Stimulated activated CD4-positive, alpha-beta T cell treated with anti-CD3 and anti-CD28 coated beads, Interleukin-1b, Interleukin-23, amount 100 ng/mL, for 1 hour (primary cell): ENCODE measurements around the gene TGM6.
"Not testable (repeated sequence)": the region's sequence is repeated elsewhere in the genome, so short reads cannot be mapped to it uniquely, and the experiment has no call there.

Source experiments
- DNase-seq, 2 donors: peaks; one replicate each; pipeline ENCODE4 v3.0.0-alpha.2; 2020; ENCODE audit warnings: low read depth in 2 of 2

Gene TGM6

GRCh38 chr20:2398449-2398848 lies 17.7 kb downstream of the TGM6 start:
- DNase-seq = no peak

GRCh38 chr20:2399390-2399789 lies 18.7 kb downstream of the TGM6 start:
- DNase-seq = no peak

DNA sequence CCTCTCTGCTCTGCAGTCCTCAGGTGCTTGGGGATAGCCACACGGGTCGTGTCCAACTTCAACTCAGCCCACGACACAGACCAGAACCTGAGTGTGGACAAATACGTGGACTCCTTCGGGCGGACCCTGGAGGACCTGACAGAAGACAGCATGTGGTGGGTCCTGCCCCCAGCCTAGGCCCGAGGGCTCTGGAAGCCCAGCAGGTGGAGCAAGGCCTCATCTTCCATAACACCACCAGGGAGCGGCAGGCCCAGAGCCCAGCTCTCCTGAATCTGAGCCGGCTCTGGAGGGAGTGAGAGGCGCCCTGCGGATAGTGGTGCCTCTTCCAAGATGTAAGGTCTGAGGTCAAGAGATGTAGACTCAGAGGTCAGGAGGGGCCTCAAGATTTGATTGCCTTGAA lies 19.6 kb downstream of the TGM6 start:
- DNase-seq = no peak

- no peak for DNase-seq
These were observed 20.8 kb downstream of the TGM6 start for GRCh38 chr20:2401527-2401926.

GRCh38 chr20:2402271-2402980 lies 21.7 kb downstream of the TGM6 start:
- no peak for DNase-seq

DNA sequence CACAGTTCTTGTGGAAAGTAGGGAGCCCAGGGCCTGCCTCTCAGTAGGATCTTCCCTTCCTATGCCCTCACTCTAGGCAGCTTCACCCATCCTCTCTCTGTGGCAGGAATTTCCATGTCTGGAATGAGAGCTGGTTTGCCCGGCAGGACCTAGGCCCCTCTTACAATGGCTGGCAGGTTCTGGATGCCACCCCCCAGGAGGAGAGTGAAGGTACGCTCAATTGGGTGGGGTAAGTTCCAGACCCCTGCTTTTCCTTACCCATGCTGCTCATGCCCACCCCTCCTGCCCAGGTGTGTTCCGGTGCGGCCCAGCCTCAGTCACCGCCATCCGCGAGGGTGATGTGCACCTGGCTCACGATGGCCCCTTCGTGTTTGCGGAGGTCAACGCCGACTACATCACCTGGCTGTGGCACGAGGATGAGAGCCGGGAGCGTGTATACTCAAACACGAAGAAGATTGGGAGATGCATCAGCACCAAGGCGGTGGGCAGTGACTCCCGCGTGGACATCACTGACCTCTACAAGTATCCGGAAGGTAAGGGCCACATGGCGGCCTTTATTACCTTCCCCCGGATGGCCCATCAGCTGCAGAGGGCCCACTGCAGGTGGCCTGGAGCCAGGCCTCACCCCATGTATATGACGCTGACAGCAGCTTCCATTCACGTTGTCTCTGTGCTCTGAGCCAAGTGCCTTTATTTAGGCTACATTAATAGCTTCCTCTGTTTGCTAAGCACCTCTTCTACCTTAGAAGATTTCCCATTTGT lies 22.8 kb downstream of the TGM6 start:
- no peak for DNase-seq

- DNase-seq = no peak
These were observed 25.0 kb downstream of the TGM6 start for GRCh38 chr20:2405693-2406065.

DNA sequence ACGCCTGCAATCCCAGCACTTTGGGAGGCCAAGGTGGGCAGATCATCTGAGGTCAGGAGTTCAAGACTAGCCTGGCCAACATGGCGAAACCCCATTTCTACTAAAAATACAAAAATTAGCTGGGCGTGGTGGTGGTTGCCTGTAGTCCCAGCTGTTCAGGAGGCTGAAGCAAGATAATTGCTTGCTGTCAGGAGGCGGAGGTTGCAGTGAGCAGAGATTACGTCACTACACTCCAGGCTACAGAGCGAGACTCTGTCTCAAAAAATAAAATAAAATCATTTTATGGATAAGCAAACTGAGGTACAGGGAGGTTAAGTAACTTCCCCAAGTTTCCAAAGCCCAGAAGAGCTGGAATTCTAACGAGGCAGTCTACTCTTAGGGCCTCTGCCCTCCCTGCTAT lies 26.7 kb downstream of the TGM6 start:
- DNase-seq = not testable (repeated sequence)

DNA sequence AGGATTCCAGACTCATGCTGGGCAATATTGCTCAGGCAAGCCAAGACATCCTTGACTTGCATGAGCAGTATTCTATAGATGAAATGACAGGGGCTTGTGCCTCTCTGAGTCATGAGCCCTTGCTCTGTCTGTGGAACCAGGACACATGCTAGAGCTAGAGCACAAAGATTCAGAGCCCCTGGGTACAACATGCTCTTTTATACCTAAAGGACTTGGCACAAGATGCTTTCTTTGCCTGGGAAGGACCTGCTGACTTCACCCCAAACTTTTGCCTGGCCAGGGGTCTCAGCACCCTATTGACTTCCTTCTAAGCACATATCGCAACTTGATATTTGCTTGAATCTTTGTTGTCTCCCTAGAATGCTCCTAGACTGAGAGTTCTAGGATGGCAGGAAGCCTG lies 27.4 kb downstream of the TGM6 start:
- no peak for DNase-seq

DNA sequence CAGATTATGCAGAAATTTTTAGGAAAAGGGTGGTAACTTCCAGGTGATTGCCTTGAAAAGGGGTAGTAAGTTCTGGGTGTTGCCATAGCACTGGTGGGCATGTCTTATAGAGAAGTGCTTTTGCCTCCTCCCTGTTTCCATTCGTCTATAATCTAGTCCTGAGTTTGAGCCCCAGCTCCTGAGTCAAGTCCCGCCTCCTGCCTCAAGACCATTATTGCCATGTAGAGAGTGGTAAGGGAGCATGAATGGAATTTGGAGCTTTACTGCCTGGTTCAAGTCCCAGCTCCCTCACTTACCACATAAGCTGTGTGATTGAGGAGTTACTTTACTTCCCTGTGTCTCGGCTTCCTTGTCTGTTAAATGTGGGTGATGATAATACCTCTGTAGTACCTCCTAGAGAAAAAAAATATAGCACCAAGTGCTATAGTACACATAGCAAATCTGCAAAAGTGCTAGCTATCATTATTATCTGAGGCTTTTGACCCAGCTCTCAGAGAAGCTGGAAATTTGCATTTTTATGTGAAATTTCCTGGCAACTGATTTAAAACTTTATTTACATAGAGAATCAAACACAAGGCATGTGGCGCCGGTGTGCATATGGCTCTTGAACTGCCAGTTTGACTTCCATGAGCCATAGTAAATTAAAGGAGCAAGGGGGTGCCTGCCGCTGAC lies 36.0 kb downstream of the TGM6 start:
- DNase-seq = no peak

DNA sequence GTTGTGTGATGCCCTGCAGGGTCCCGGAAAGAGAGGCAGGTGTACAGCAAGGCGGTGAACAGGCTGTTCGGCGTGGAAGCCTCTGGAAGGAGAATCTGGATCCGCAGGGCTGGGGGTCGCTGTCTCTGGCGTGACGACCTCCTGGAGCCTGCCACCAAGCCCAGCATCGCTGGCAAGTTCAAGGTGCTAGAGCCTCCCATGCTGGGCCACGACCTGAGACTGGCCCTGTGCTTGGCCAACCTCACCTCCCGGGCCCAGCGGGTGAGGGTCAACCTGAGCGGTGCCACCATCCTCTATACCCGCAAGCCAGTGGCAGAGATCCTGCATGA lies 36.5 kb downstream of the TGM6 start:
- DNase-seq = no peak

- no peak for DNase-seq
These were observed 37.7 kb downstream of the TGM6 start for GRCh38 chr20:2418388-2418787.

- no peak for DNase-seq
These were observed 39.8 kb downstream of the TGM6 start for GRCh38 chr20:2420510-2420909.

DNA sequence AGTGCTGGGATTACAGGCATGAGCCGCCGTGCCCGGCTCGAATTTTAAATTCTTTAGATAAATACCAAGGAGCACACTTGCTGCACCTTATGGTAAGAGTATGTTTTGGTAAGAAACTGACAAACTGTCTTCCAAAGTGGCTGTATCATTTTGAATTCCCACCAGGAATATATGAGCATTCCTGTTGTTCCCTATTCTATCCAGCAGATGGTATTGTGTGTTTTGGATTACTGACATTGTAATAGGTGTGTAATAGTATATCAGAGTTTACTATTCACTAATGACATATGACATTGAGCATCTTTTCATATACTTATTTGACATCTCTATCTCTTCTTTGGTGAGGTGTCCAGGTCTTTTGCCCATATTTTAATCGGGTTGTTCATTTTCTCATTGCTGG lies 40.5 kb downstream of the TGM6 start:
- no peak for DNase-seq

GRCh38 chr20:2429051-2429450 lies 48.4 kb downstream of the TGM6 start:
- no peak for DNase-seq

DNA sequence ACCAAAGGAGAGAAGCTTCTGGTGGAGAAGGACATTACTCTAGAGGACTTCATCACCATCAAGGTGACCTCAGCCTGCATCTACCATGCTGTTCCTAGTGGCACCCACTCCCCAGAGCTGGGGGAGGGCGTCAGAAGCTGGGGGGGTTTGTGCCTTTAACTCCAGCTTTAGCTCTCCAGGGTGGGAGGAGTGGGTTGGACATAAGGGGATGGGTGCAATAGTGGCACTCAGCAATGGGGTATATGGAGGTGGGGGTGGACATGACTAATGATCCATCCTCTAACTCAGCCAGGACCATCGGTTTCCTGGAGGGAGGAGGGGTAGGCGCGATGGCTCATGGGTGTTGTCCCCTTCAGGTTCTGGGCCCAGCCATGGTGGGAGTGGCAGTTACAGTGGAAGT lies 49.8 kb downstream of the TGM6 start:
- no peak for DNase-seq

- DNase-seq = no peak
These were observed 50.5 kb downstream of the TGM6 start for GRCh38 chr20:2431185-2431584.

GRCh38 chr20:2446845-2447244 lies 66.1 kb downstream of the TGM6 start:
- DNase-seq = no peak

GRCh38 chr20:2449386-2449785 lies 68.7 kb downstream of the TGM6 start:
- DNase-seq = no peak

DNA sequence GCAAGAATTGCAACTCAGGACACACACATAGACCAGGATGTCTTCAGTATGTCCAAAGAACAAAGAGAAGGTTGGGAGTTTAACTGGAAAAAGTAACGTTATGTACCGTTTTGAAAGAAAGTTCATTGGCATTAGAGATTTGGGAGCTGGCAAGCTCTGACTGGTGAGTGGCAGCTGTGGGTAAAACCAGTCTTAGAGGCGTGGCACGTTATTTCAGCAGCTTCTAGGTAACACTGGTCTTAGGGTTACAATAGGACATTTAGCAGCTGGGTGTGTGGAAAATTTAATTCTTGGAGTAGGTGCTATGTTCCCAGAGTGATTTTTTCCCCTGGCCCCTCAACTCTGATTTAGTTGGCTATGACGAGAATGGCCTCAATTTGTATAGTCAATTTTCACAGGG lies 70.7 kb downstream of the TGM6 start:
- no peak for DNase-seq

DNA sequence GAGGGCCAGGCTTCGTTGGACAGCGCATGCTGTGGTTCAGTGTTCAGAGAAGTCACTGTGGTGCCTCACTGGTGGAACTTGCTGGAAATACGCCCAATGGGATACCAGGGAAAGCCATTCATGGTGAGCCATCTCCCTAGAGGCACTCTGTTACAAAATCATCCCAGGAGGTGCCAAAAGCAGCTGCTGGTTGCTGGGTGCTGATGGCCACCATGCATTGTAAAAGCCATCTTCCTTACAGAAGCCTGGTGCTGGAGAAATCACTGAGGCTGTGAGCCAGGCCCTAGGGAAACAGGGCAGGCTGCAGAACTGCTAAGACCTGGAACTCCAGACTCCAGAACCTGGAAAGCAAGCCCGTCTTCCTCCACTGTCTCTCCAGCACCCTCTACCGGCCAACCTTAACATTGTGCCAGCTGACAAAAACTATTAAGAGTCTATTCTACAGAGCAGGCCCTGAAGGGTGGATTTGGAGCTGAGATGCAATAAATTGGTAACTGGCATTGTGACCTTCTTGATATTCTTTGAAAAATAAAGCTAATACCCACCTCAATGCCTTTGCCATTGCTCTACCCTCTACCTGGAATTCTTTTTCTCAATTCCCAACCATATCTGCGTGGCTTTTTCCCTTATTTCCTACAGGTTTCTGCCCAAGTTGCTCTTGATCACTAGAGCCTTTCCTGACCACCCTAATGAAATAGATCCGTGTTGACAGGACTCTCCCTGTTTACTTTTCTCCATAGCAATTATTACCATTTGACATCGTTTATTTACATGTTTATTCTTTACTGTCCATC lies 71.4 kb downstream of the TGM6 start:
- DNase-seq = peak in 1 of 2 donors; percentile 47

DNA sequence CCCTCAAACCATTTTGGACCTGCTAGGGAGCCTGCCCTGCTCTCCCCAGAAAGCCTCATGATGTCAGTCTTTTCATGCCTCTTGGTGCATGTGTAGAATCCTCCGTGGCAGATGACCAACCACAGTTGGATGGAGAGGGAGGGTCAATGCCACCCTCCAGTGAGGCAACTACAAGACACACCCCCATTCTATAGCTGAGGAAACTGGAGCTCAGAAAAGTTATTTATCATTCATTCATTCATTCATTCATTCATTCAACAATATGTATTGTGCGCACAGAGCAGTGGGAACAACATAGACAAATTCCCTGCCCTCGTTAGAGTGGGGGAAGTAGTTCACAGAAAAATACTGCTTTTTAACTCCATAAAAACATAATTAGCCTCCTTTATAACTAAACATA lies 73.1 kb downstream of the TGM6 start:
- no peak for DNase-seq
